Stomach smooth muscle (tissue), 2 donors: Measurements from ENCODE around the gene TRPM3.

ENCODE experiments used
- H3K27ac ChIP-seq: one replicate; pipeline ENCODE4 v1.7.0; 2013; ENCODE audit warnings: mild to moderate bottlenecking, low read length, inconsistent platforms
- H3K27me3 ChIP-seq, 2 donors: one replicate each; pipeline ENCODE4 v1.7.0; 2013; ENCODE audit warnings: low read length in 2 of 2; ENCODE audit not compliant: insufficient read depth in 2 of 2, control insufficient read depth in 1 of 2
- H3K36me3 ChIP-seq, 2 donors: one replicate each; pipeline ENCODE4 v1.7.0; 2013; ENCODE audit warnings: low read length in 2 of 2; ENCODE audit not compliant: control insufficient read depth in 2 of 2, insufficient read depth in 2 of 2
- H3K4me1 ChIP-seq: one replicate; pipeline ENCODE4 v1.7.0; 2013; ENCODE audit warnings: low read length; ENCODE audit not compliant: control insufficient read depth, insufficient read depth
- H3K4me3 ChIP-seq, 2 donors: one replicate each; pipeline ENCODE4 v1.7.0; 2013; ENCODE audit warnings: low read length in 2 of 2
- H3K9ac ChIP-seq, 2 donors: one replicate each; pipeline ENCODE4 v1.7.0; 2013; ENCODE audit warnings: low read length in 2 of 2, mild to moderate bottlenecking in 1 of 2
- H3K9me3 ChIP-seq, 2 donors: one replicate each; pipeline ENCODE4 v1.7.0; 2013; ENCODE audit warnings: low read length in 2 of 2; ENCODE audit not compliant: control insufficient read depth in 2 of 2
- donor health status: healthy.
- donor health status: Pancreatic carcinoma.

TRPM3 gene

DNA sequence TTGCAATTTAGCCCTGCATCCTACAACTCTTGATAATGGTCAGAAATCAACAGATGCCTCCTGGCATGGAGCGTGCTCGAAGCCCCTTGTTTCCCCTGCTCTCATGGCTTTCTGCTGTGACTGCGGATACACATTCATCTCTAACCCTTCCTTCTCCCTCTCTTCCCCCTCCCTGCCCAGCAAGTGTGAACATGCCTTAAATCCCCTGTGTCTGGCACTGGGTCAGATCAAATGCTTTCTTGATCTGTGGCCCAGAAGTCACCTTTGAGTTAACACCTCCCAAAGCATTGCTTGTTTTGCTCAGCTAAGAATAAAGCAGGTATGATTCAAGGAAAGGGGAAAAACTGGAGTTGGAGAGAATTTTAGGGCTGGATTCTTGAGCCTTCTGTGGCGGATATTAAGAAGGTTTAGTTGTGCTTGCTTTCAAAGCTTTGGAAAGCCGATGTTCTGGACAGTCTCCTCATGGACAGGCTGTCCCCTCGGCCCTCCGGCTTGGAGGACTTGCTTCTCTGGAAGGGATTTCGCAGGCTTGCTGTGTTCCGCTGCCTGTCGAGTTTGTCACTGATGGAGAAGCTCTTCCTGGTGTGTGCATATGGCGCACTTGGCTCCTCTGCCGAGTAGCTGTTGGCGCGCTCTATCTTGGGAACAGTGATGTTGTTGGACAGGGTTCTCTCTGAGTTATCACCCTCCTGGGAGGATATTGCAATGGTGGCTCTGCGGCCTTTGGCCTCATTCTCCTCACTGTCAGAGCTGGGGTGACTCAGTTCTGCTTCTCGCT is 585.7 kb downstream of the TRPM3 start:
- no peaks in the 10 kb centered on the region for H3K4me1 ChIP-seq
- no peaks in the 10 kb centered on the region for H3K27me3 ChIP-seq
- no peaks in the 10 kb centered on the region for H3K9me3 ChIP-seq
- no peak overlapping the region for H3K4me3 ChIP-seq
- H3K9ac ChIP-seq: no peak overlapping the region
- no peaks in the 10 kb centered on the region for H3K36me3 ChIP-seq
- H3K27ac ChIP-seq: no peak overlapping the region

DNA sequence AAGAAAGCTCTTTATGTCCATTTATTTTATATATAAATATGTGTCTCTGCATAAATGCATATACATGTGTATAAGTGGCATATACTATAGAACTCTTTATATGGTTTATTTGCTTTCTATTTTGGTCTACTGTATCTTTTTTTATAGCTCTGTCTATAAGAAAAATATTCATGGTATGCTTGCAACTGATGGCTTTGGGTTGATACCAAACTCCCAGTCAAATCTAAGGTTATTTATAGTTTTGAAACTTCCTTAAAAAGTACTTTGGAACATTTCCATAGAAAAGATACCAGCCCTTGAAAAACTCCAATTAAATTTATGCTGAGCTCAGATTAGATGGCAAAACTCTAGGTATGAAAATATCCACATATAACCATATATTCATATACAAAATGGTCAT is 587.0 kb downstream of the TRPM3 start:
- Histone ChIP-seq H3K9ac (no peak overlapping the region), H3K4me1 (no peaks in the 10 kb centered on the region), H3K9me3 (no peaks in the 10 kb centered on the region), H3K4me3 (no peak overlapping the region), H3K27me3 (no peaks in the 10 kb centered on the region), H3K36me3 (no peaks in the 10 kb centered on the region), H3K27ac (no peak overlapping the region)

DNA sequence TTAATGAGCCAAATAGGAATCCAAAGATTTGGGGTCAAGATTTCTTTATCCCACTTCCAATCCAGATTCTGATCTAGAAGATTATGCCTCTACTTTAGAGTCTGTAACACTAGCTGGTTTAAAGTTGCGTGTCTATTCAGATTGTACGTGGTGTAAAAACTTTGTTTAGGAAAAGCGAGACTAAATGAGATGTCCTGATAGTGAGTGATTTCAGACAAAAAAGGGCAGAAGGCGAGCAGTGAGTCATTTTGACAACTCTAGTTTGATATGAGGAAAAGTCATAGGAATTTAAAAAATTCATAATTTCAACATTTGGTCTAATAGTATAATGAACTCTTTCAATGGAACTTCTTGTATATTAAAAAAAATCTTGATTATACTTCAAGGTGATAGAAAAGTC is 587.4 kb downstream of the TRPM3 start:
- Histone ChIP-seq H3K4me3 (no peak overlapping the region), H3K27me3 (no peaks in the 10 kb centered on the region)

GRCh38 chr9:70533492-70533891 is 587.9 kb downstream of the TRPM3 start:
- Histone ChIP-seq H3K4me1 (no peaks in the 10 kb centered on the region), H3K9ac (no peak overlapping the region), H3K36me3 (no peaks in the 10 kb centered on the region), H3K27me3 (no peaks in the 10 kb centered on the region), H3K9me3 (no peaks in the 10 kb centered on the region), H3K27ac (no peak overlapping the region), H3K4me3 (no peak overlapping the region)

More for the DNA sequence above, 587.4 kb downstream of the TRPM3 start:
- Histone ChIP-seq H3K9ac (no peak overlapping the region), H3K36me3 (no peaks in the 10 kb centered on the region), H3K27ac (no peak overlapping the region), H3K9me3 (no peaks in the 10 kb centered on the region), H3K4me1 (no peaks in the 10 kb centered on the region)

DNA sequence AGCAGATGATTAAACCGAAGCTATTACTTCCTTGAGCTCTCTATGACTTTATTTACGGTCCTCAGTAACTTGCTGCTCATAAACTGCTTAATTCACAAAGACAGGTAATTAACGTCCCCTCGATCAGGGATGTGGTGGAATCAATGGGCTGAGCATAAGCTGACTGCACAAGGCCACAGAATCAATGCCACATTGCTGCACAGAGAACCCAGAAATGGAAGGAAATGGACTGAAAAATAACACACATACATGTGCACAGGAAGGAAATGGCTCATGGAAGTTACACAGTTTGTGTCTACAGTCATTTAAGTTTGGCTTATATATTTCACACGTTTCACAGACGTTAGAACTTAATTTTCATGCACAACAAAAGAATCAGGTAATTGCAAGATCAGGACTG is 588.7 kb downstream of the TRPM3 start:
- Histone ChIP-seq H3K27me3 (no peaks in the 10 kb centered on the region), H3K9me3 (no peaks in the 10 kb centered on the region), H3K9ac (no peak overlapping the region), H3K27ac (no peak overlapping the region), H3K4me1 (no peaks in the 10 kb centered on the region), H3K36me3 (no peaks in the 10 kb centered on the region), H3K4me3 (no peak overlapping the region)

DNA sequence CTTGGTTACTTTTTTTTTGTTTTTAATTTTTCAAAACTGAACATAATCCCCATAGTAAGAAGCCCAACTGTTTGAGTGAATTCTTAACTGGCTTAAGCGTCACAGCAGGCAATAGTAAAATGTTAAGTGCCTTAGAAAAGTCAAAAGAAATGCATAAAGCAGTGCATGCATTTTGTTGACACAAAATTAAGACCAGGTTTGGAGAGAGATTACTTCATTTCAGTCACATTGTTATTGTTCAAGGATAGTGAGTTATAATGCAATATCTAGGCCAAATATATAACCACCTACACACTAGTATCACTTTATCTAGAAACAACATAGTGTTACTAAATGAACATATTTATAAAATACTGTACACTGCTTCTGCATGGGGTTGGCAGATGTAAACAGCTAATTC is 590.1 kb downstream of the TRPM3 start:
- H3K9me3 ChIP-seq: no peaks in the 10 kb centered on the region
- H3K36me3 ChIP-seq: no peaks in the 10 kb centered on the region
- no peak overlapping the region for H3K27ac ChIP-seq
- H3K9ac ChIP-seq: no peak overlapping the region
- no peaks in the 10 kb centered on the region for H3K27me3 ChIP-seq
- no peaks in the 10 kb centered on the region for H3K4me1 ChIP-seq
- no peak overlapping the region for H3K4me3 ChIP-seq

GRCh38 chr9:70530716-70531115 is 590.7 kb downstream of the TRPM3 start:
- no peaks in the 10 kb centered on the region for H3K4me1 ChIP-seq
- H3K4me3 ChIP-seq: no peak overlapping the region
- no peak overlapping the region for H3K27ac ChIP-seq
- H3K9ac ChIP-seq: no peak overlapping the region
- no peaks in the 10 kb centered on the region for H3K9me3 ChIP-seq
- no peaks in the 10 kb centered on the region for H3K27me3 ChIP-seq
- H3K36me3 ChIP-seq: no peaks in the 10 kb centered on the region

GRCh38 chr9:70529833-70530232 is 591.6 kb downstream of the TRPM3 start:
- H3K9me3 ChIP-seq: peaks cover 0 to 2% of the 10 kb centered on the region in 2 donors
- no peak overlapping the region for H3K9ac ChIP-seq
- no peaks in the 10 kb centered on the region for H3K27me3 ChIP-seq
- H3K4me3 ChIP-seq: no peak overlapping the region
- H3K4me1 ChIP-seq: no peaks in the 10 kb centered on the region
- H3K36me3 ChIP-seq: no peaks in the 10 kb centered on the region
- no peak overlapping the region for H3K27ac ChIP-seq

DNA sequence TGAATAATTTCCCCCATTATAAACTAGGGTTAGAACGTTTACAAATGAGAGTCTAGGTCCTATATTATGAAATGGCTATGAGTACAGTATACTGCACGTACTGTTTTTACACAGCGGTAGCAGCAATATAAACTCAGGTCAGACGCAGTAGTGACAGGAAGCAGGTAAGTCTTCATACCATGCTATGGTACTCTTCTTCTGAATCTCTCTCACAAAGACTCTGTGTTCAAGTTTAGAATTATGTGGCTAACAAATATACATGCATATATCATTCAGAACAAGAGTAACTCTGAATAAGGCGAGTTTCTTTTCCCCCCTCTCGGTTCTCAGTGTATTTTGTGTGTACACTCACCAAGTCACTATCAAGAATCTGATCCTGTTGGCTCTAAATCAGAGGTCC is 592.0 kb downstream of the TRPM3 start:
- no peak overlapping the region for H3K27ac ChIP-seq
- peaks cover 0 to 2% of the 10 kb centered on the region in 2 donors for H3K9me3 ChIP-seq
- no peaks in the 10 kb centered on the region for H3K36me3 ChIP-seq
- H3K4me3 ChIP-seq: no peak overlapping the region
- H3K9ac ChIP-seq: no peak overlapping the region
- no peaks in the 10 kb centered on the region for H3K27me3 ChIP-seq
- H3K4me1 ChIP-seq: no peaks in the 10 kb centered on the region

GRCh38 chr9:70526902-70527301 is 594.5 kb downstream of the TRPM3 start:
- no peak overlapping the region for H3K4me3 ChIP-seq
- no peak overlapping the region for H3K27ac ChIP-seq

GRCh38 chr9:70525519-70525918 is 595.9 kb downstream of the TRPM3 start:
- H3K4me3 ChIP-seq: no peak overlapping the region
- H3K9me3 ChIP-seq: peaks cover 0 to 2% of the 10 kb centered on the region in 2 donors
- H3K9ac ChIP-seq: no peak overlapping the region
- no peaks in the 10 kb centered on the region for H3K4me1 ChIP-seq
- no peaks in the 10 kb centered on the region for H3K36me3 ChIP-seq
- no peaks in the 10 kb centered on the region for H3K27me3 ChIP-seq
- no peak overlapping the region for H3K27ac ChIP-seq

More at GRCh38 chr9:70526902-70527301, 594.5 kb downstream of the TRPM3 start:
- H3K4me1 ChIP-seq: no peaks in the 10 kb centered on the region
- H3K9me3 ChIP-seq: peaks cover 0 to 2% of the 10 kb centered on the region in 2 donors
- H3K9ac ChIP-seq: no peak overlapping the region
- H3K36me3 ChIP-seq: no peaks in the 10 kb centered on the region
- H3K27me3 ChIP-seq: no peaks in the 10 kb centered on the region
